HuH-7.5 (cell line): ENCODE results near the gene CAMKMT.
A peak's percentile ranks its signal among the peaks of the same experiment; 100 is the strongest.

Experiments used
- DNase-seq: peaks from one replicate; pipeline ENCODE4 v3.0.0; 2011; ENCODE audit warnings: low spot score

Gene CAMKMT

DNA sequence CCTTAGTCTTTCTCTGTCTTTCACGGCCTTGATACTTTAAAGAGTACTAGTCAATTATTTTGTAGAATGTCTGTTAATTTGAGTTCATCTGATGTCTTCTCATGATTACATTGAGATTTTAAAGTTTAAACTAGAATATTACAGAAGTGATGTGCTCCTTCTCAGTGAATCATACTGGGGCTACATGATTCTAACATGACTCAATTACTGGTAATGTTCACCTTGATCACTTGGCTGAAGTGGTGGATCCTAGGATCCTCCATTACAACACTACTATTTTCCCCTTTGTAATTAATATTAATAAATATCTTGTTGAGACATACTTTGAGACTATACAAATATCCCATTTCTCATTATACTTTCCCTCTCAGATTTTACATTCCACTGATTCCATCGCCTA lies 148.5 kb downstream of the CAMKMT start:
- DNase-seq = no peak

DNA sequence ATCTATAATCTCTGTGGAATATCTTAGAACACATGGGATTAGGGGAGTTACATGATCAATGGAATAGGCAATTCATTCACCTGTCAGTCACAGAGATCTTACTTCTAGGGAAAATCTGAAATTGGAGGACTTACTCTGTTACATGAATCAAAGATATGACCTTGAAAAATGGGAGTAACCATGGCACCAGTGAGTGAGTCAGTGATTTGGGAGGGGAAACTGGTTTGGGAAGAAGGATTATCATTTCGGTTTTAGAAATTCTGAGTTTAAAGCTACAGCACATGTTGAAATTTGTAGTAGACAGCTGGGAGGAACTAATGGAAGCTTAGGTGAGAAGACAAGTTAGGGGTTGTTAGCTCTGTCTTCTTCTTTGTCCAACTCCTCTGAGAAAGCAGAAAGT lies 153.7 kb downstream of the CAMKMT start:
- no peak for DNase-seq

- no peak for DNase-seq
Observed at GRCh38 chr2:44519026-44519425, 157.3 kb downstream of the CAMKMT start.

- DNase-seq = no peak
Observed at GRCh38 chr2:44522846-44523245, 161.1 kb downstream of the CAMKMT start.

DNA sequence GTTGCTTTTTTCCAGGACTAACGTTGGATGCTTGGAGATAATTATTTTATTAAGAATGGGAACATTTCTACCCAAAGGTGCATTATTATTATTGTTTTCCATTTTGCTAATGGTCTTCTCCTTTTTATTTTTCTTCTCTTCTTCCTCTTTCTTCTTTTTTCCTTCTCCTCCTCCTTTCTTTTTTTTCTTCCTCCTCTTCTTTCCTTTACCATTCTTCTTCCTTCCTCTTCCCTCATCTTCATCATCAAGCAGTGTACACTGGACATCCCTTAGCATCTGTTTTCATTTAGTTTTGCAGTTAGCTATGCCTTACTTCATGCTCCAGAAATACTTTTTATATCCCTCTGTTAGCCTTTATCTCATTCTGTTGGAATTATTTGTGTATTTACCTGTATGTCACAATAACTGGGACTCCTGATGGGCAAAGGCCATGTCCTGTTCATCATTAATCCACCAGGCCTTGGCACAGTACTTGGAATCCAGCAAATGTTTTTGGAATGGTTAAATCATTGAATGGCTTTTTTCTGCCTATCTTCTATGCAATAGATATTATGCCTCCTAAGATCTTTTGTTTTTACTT lies 162.7 kb downstream of the CAMKMT start:
- DNase-seq = peak; percentile 9

DNA sequence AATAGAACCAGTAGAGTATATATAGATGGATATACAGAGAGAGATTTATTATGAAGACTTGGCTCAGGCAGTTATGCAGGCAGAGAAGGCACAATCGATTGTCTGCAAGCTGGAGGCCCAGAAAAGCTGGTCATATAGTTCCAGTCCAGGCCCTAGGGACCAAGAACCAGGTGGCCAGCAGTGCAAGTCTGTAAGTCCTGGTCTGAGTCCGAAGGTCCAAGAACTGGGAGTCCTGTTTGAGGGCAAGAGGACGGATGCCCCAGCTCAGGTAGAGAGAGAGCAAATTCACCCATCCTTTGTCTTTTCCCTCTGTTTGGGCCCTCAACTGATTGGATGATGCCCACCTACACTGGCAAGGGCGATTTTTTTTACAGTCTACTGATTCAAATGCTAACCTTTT lies 164.6 kb downstream of the CAMKMT start:
- no peak for DNase-seq

- DNase-seq = no peak
Observed at GRCh38 chr2:44528595-44528994, 166.8 kb downstream of the CAMKMT start.

- DNase-seq = no peak
Observed at GRCh38 chr2:44529448-44529847, 167.7 kb downstream of the CAMKMT start.

- DNase-seq = no peak
Observed at GRCh38 chr2:44531289-44531688, 169.5 kb downstream of the CAMKMT start.

DNA sequence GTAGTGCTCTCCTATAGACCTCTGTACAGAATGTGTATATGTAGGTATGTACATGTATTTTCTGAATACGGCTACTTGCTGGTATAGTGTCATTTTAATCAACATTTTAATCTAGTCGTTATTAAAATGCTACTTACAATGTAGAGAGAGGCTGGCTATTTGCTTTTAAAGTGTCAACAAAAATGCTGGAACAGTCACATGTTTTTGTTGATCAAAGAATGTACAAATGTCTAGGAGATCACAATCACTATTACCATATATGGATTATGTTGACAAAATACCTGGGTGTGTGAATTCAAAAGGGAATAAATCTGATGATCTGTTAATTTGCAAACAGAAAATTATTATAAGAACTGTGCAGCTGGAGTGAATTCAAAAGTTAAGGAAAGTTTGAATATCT lies 170.3 kb downstream of the CAMKMT start:
- DNase-seq = no peak

DNA sequence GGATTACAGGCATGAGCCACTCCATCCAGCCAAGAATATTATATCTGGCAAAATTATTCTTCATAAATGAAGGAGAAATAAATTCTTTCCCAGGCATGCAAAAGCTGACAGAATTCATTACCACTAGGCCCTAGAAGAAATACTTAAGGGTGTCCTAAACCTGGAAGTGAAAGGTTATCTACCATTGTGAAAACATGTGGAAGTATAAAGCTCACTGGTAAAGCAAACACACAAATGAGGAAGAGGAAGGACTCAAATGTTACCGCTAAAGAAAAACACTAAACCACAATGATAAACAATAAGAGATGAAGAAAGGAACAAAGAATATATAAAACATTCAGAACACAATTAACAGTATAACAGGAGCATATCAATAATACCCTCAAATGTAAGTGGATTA lies 171.8 kb downstream of the CAMKMT start:
- DNase-seq = no peak

GRCh38 chr2:44535376-44535775 lies 173.6 kb downstream of the CAMKMT start:
- no peak for DNase-seq

DNA sequence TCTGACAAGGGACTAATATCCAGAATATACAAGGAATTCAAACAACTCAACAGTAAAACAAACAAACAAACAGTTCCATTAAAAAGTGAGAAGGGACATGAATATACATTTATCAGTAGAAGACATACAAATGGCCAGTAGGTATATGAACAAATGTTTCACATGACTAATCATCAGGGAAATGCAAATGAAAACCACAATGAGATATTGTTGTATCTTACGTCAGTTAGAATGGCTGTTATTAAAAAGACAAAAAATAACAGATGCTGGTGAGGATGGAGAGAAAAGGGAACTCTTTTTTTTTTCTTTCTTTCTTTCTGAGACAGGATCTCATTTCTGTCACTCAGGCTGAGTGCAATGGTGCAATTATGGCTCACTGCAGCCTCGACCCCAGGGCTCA lies 175.5 kb downstream of the CAMKMT start:
- no peak for DNase-seq

DNA sequence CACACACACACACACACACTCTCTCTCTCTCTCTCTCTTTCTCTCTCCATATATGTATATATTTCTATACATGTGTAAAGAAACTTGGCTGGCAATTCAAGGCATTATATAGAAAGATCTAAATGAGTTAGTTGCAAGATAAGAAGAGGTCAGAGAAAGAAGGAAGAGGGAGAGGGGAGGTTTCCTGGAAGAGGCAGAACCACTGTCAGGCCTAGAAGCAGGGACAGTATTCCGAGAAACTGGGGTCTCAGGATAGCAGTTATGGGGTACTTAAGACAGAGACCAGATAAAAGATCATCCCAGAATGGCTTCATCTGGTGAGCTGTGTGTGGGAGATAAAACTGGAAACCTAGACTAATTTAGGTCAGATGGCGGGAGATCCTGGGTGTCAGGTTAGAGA lies 180.8 kb downstream of the CAMKMT start:
- no peak for DNase-seq

DNA sequence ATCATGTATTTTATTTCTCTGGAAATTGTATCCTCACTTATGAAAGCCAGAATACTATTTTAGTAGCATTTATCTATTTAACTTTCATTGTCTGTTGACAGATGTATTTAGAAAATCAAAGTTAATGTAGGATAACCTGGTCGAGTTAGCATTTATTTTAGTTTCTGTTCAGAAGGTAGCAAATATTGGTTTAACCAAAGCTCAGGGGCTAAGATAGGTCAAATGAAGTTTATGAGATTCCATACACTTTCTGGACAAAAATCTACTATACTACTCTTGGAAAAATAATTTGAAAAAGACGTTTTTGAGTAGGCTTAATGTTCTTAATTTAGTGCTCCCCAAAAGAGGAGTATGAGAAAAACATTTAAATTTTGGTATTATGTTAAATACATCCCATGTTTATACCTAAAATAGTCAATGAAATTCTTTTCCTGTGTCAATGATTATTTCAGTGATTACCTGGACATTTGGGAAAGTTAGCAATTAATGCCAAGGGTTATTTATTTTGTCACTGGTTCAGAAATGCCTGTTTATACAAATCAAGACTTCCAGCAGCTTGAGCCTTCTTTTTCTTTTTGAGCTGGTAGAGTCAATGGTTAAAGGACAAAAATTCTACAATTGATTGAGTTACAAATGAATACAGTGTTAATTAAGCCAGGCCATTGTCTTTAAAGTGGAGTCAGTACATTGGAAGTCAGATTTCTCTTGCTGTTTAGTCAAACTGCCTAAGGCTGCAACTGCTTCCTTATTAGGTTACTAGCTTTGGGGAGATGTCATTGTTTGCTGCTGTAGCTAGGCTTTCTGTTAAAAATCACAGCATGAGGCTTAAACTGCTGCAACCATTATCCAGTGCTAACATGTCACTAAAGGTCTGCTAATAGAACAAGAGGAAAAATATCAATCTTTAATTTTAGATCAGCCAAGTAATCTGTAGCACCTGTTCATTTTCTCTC lies 182.3 kb downstream of the CAMKMT start:
- DNase-seq = no peak

- DNase-seq = no peak
Observed at GRCh38 chr2:44545005-44545404, 183.3 kb downstream of the CAMKMT start.

- DNase-seq = no peak
Observed at GRCh38 chr2:44546459-44547127, 184.8 kb downstream of the CAMKMT start.

DNA sequence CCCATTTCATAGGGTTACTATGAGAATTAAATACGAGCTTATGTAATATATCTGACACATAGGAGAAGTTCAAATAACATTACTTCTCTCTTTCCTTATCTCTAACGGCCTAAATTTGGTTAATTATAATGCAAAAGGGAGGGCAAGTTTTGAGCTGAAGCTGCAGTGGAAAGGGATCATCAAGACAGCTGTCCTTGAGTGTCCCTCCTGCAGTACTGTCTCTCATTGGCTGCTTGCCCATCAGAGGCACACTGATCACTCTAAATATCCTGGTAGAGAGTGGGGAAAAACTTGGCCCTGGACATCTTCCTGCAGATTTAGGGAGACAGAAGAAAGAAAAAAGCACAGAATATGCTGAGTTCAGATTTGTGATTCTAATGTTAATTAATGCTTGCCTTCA lies 186.0 kb downstream of the CAMKMT start:
- no peak for DNase-seq

GRCh38 chr2:44548221-44549098 lies 186.7 kb downstream of the CAMKMT start:
- no peak for DNase-seq

GRCh38 chr2:44549099-44549471 lies 187.3 kb downstream of the CAMKMT start:
- no peak for DNase-seq

- DNase-seq = no peak
Observed at GRCh38 chr2:44549856-44550255, 188.1 kb downstream of the CAMKMT start.

GRCh38 chr2:44550561-44550960 lies 188.8 kb downstream of the CAMKMT start:
- DNase-seq = no peak
